ENCODE data around the gene PPOX. TPM values are rescaled to one million over a fixed set of nuclear protein-coding genes. Genes with fewer than 3 reads are reported as not detected.

PPOX gene
- total RNA-seq, 2 donors from 2014 or later = 46.4 to 47.2 TPM

DNA sequence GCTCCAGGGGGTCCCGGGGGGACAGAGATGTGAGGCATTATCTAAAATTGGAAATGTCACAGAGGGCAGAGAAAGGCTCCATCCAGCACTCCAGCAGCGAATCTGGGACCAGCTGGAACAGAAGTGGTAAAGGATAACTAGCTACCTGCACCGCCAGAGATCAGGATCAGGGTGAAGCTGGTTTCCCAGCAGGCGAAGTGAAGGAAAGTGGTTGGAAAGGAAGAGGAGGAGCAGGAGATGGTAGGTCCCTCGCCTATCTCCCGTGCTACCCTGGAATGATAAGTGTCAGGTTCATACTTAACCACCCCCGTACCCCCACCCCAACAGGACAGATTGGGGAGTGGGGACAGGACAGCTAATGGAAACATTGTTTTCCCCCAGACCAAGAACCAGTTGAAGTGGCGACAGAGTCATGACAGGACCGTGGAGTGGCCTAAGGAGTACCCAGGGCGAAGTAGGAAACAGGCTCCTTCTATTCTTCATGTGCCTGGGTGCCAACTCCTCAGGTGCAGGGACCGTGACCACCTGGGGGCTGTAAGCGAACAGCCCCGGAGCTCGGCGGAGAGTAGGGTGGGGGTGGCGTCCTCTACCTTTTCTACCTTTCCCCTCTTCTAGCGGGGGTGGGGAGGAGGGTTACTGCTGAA is 10.4 kb downstream of the PPOX start:
- Histone ChIP-seq H3K27ac (ENCODE audit: low read depth, low read length) (no peak overlapping the region), H3K9me3 (ENCODE audit: control insufficient read depth, low read length) (no peaks in the 10 kb centered on the region), H3K4me1 (ENCODE audit: control insufficient read depth, insufficient read depth, low read length) (peaks cover 4% of the 10 kb centered on the region), H3K36me3 (ENCODE audit: control insufficient read depth, insufficient read depth, low read length) (peaks cover 35% of the 10 kb centered on the region), H3K27me3 (ENCODE audit: control insufficient read depth, insufficient read depth, low read length, poor library complexity, severe bottlenecking) (no peaks in the 10 kb centered on the region), H3K4me3 (ENCODE audit: low read length) (peak overlapping the region; percentile 96), H3K9ac (ENCODE audit: extremely low read depth, low read length, poor library complexity, severe bottlenecking) (peak overlapping the region; percentile 68)
- no peak for DNase-seq
- peaks cover 32% of the 10 kb centered on the region for H3K36me3 Mint-ChIP-seq (ENCODE audit: low read depth)
- H3K27ac Mint-ChIP-seq = peak overlapping the region; percentile 100
- H3K4me3 Mint-ChIP-seq = peak overlapping the region; percentile 97
- H3K4me1 Mint-ChIP-seq = peaks cover 14% of the 10 kb centered on the region
- TF ChIP-seq, protein P1, sequence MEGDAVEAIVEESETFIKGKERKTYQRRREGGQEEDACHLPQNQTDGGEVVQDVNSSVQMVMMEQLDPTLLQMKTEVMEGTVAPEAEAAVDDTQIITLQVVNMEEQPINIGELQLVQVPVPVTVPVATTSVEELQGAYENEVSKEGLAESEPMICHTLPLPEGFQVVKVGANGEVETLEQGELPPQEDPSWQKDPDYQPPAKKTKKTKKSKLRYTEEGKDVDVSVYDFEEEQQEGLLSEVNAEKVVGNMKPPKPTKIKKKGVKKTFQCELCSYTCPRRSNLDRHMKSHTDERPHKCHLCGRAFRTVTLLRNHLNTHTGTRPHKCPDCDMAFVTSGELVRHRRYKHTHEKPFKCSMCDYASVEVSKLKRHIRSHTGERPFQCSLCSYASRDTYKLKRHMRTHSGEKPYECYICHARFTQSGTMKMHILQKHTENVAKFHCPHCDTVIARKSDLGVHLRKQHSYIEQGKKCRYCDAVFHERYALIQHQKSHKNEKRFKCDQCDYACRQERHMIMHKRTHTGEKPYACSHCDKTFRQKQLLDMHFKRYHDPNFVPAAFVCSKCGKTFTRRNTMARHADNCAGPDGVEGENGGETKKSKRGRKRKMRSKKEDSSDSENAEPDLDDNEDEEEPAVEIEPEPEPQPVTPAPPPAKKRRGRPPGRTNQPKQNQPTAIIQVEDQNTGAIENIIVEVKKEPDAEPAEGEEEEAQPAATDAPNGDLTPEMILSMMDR (conservative IDR thresholded peaks at IDR 0.05) = no peak
- no peaks in the 10 kb centered on the region for H3K9me3 Mint-ChIP-seq
- H3K27me3 Mint-ChIP-seq (ENCODE audit: insufficient read depth) = no peaks in the 10 kb centered on the region
- 26 to 72% methylated on average over 2 to 16 of the region's 17 CpGs for WGBS, 2 experiments (ENCODE audit: insufficient coverage in 1 of 2, insufficient read length in 1 of 2)

DNA sequence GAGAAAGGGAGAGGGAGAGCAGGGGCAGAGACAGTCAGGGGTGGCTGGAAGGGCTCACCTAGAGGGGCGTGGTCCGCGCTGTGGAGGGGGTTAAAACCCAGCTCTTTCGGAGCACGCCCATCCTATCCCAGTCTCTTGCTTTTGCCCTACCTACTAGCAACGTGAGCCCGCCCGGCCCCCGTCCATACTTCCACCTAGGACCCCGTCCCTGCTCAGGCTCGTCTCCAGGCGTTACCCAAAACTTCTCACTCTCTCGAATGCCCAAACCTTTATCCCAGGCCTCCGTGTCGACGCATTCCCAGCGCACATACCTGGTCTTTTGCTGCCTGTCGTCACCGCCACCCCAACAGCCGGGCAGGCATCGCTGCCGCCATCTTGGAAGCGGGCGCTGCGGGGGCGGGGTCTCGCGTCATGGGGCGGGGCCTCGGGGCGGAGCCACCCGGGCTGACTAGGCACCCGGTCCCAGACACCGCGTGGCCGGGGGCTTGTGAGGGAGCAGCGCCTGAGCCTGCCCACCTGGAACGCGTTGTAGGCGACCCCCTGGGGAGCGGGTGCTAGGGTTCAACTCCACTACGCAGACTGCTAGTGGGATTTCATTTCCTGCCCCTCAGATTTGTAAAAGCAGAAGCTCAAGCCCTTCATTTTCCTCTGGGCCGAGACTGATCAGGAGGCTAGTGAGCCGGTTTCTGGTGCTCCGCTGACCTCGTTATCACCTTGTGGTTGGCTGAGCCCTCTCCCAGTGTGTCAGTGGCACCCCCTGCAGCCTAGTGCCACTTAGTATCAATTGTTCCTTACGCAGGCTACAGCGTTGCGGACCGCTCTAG is 11.1 kb downstream of the PPOX start, which contains the start of gene B4GALT3:
Gene B4GALT3 (minus strand): TSS at position 396 of the 824 bp plus-strand sequence. CDS start 1,447 bp downstream, outside the sequence.
- H3K4me3 Mint-ChIP-seq = peak within 1 kb of the TSS; percentile 97
- H3K27me3 ChIP-seq (ENCODE audit: control insufficient read depth, insufficient read depth, low read length, poor library complexity, severe bottlenecking) = no peaks in the 10 kb centered on the region
- TF ChIP-seq, protein P1 (conservative IDR thresholded peaks at IDR 0.05) = peak; percentile 63
- peak within 1 kb of the TSS; percentile 68 for H3K9ac ChIP-seq (ENCODE audit: extremely low read depth, low read length, poor library complexity, severe bottlenecking)
- peaks cover 4% of the 10 kb centered on the region for H3K4me1 ChIP-seq (ENCODE audit: control insufficient read depth, insufficient read depth, low read length)
- H3K36me3 Mint-ChIP-seq (ENCODE audit: low read depth) = peaks cover 30% of the 10 kb centered on the region
- WGBS, 2 experiments (ENCODE audit: insufficient coverage in 1 of 2, insufficient read length in 1 of 2) = 2 to 9% methylated on average over 17 to 50 of the region's 50 CpGs
- no peaks in the 10 kb centered on the region for H3K9me3 Mint-ChIP-seq
- peak within 1 kb of the TSS; percentile 96 for H3K4me3 ChIP-seq (ENCODE audit: low read length)
- H3K27ac ChIP-seq (ENCODE audit: low read depth, low read length) = no peak within 1 kb of the TSS
- peak within 1 kb of the TSS; percentile 100 for H3K27ac Mint-ChIP-seq
- DNase-seq = peak; percentile 99
- no peaks in the 10 kb centered on the region for H3K9me3 ChIP-seq (ENCODE audit: control insufficient read depth, low read length)
- peaks cover 28% of the 10 kb centered on the region for H3K36me3 ChIP-seq (ENCODE audit: control insufficient read depth, insufficient read depth, low read length)
- H3K27me3 Mint-ChIP-seq (ENCODE audit: insufficient read depth) = no peaks in the 10 kb centered on the region
- peaks cover 14% of the 10 kb centered on the region for H3K4me1 Mint-ChIP-seq

DNA sequence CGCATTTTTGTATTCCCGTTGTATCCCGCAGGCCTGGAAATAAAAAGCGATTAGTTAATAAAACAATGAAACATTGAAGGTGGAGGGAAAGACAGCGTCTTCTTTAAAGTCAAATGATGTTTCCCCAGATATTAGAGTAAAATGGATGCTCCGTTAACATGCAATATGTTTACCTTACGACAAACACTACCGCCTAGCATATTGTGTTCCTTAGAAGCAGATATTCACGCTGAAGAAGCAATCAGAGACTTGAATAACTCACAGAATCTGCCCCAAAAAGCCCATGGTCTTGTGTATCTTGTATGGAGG is 11.7 kb downstream of the PPOX start:
- H3K9me3 ChIP-seq (ENCODE audit: control insufficient read depth, low read length) = no peaks in the 10 kb centered on the region
- peak overlapping the region; percentile 100 for H3K27ac Mint-ChIP-seq
- H3K9me3 Mint-ChIP-seq = no peaks in the 10 kb centered on the region
- peak overlapping the region; percentile 96 for H3K4me3 ChIP-seq (ENCODE audit: low read length)
- DNase-seq = no peak
- H3K4me1 Mint-ChIP-seq = peaks cover 14% of the 10 kb centered on the region
- peaks cover 4% of the 10 kb centered on the region for H3K4me1 ChIP-seq (ENCODE audit: control insufficient read depth, insufficient read depth, low read length)
- WGBS, 2 experiments (ENCODE audit: insufficient coverage in 1 of 2, insufficient read length in 1 of 2) = 56 to 84% methylated on average over 9 of the region's 9 CpGs
- no peaks in the 10 kb centered on the region for H3K27me3 Mint-ChIP-seq (ENCODE audit: insufficient read depth)
- peak overlapping the region; percentile 97 for H3K4me3 Mint-ChIP-seq
- H3K9ac ChIP-seq (ENCODE audit: extremely low read depth, low read length, poor library complexity, severe bottlenecking) = no peak overlapping the region
- H3K27me3 ChIP-seq (ENCODE audit: control insufficient read depth, insufficient read depth, low read length, poor library complexity, severe bottlenecking) = no peaks in the 10 kb centered on the region
- no peak overlapping the region for H3K27ac ChIP-seq (ENCODE audit: low read depth, low read length)
- TF ChIP-seq, protein P1 (conservative IDR thresholded peaks at IDR 0.05) = no peak
- H3K36me3 Mint-ChIP-seq (ENCODE audit: low read depth) = peaks cover 26% of the 10 kb centered on the region
- peaks cover 22% of the 10 kb centered on the region for H3K36me3 ChIP-seq (ENCODE audit: control insufficient read depth, insufficient read depth, low read length)

Measured in endodermal cell (in vitro differentiated cells).